ENCODE results near the gene HASPIN.

DNA sequence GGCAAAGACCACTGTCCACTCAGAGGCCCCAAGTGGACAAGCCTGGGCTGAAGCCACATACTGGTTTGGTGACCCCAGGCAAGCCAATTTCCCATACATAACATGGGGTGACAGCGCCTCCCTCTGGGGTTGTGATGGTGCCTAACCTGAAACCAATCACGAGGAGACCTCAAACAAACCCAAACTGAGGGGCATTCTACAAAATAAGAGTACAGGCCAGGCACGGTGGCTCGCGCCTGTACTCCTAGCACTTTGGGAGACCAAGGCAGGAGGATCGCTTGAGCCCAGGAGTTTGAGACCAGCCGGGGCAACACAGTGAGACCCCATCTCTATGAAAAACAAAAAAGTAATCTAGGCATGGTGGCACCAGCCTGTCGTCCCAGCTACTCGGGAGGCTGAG, 31.4 kb upstream of the HASPIN start:
- TF ChIP-seq POLR2A (IDR thresholded peaks at IDR 0.05; ENCODE audit: low read depth) (no peak), POLR2AphosphoS5 (IDR thresholded peaks at IDR 0.05) (no peak)

All from esophagus muscularis mucosa (tissue), 2 donors.